ENCODE data around the gene PRX. TPM values are rescaled to one million over a fixed set of nuclear protein-coding genes. Genes with fewer than 3 reads are reported as not detected.
"Not testable (repeated sequence)": the region's sequence is repeated elsewhere in the genome, so short reads cannot be mapped to it uniquely, and the experiment has no call there.

The PRX gene
- total RNA-seq, 1 experiment from 2014 or later = 2.2 TPM

DNA sequence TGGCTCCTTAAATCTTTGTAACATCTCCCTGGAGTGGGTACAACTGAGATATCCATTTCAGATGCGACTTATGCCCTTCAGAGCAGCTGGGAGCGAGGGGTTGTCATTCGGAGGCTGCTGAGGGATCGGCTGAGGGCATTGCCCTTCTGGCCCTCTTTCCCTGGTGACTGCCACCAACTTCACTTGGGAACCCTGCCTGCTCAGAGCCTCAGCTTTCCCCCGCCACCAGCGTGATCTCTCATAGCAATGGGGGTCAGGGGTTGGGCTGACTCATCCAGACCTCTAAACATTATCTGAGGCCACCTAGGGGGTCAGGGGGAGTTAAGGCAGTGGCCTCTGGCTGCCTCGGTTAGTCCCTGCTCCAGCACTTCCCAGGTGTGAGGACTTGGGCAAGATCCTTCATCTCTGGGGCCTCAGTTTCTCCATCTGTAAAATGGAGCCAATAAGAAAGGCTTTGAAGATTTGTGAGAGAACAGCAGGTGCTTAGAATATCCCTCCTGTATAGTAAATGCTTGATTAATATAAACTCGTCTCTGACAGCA lies 1.1 kb downstream of the PRX start:
- CTCF ChIA-PET = no interaction called here
- Histone ChIP-seq H3K4me2 (ENCODE audit: low read length) (no peak overlapping the region), H2AFZ (ENCODE audit: low read length) (no peak overlapping the region), H4K20me1 (ENCODE audit: low read length) (no peaks in the 10 kb centered on the region), H3K4me3 (ENCODE audit: low read length) (no peak overlapping the region), H3K4me1 (ENCODE audit: insufficient read depth, low read length) (no peaks in the 10 kb centered on the region), H3K36me3 (ENCODE audit: low read depth, low read length) (no peaks in the 10 kb centered on the region), H3K9me3 (ENCODE audit: low read length) (no peaks in the 10 kb centered on the region), H3F3A (ENCODE audit: low read length, unreplicated experiment) (no peaks in the 10 kb centered on the region), H3K79me2 (ENCODE audit: low read length) (no peaks in the 10 kb centered on the region), H3K27ac (ENCODE audit: low read length) (no peak overlapping the region), H3K27me3 (ENCODE audit: low read length) (no peaks in the 10 kb centered on the region), H3K9me2 (replicated peaks; ENCODE audit: low read length) (no peaks in the 10 kb centered on the region), H3K9ac (ENCODE audit: low read length) (no peak overlapping the region)
- ATAC-seq (no peak), DNase-seq (no peak)
- no TSS peak for BruUV-seq (replicated peaks)
- TF ChIP-seq EZH2phosphoT487 (IDR thresholded peaks at IDR 0.05; ENCODE audit: borderline replicate concordance, low read length) (no peak), EZH2 (IDR thresholded peaks at IDR 0.05; ENCODE audit: low read length, unreplicated experiment) (no peak)
- TF ChIP-seq, protein P1, sequence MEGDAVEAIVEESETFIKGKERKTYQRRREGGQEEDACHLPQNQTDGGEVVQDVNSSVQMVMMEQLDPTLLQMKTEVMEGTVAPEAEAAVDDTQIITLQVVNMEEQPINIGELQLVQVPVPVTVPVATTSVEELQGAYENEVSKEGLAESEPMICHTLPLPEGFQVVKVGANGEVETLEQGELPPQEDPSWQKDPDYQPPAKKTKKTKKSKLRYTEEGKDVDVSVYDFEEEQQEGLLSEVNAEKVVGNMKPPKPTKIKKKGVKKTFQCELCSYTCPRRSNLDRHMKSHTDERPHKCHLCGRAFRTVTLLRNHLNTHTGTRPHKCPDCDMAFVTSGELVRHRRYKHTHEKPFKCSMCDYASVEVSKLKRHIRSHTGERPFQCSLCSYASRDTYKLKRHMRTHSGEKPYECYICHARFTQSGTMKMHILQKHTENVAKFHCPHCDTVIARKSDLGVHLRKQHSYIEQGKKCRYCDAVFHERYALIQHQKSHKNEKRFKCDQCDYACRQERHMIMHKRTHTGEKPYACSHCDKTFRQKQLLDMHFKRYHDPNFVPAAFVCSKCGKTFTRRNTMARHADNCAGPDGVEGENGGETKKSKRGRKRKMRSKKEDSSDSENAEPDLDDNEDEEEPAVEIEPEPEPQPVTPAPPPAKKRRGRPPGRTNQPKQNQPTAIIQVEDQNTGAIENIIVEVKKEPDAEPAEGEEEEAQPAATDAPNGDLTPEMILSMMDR (conservative IDR thresholded peaks at IDR 0.05; ENCODE audit: low read depth, low read length) = no peak
- intact Hi-C loops (cut with micrococcal nuclease) = no loop called here
- POLR2A ChIA-PET (ENCODE audit: unreplicated experiment) = no interaction called here

DNA sequence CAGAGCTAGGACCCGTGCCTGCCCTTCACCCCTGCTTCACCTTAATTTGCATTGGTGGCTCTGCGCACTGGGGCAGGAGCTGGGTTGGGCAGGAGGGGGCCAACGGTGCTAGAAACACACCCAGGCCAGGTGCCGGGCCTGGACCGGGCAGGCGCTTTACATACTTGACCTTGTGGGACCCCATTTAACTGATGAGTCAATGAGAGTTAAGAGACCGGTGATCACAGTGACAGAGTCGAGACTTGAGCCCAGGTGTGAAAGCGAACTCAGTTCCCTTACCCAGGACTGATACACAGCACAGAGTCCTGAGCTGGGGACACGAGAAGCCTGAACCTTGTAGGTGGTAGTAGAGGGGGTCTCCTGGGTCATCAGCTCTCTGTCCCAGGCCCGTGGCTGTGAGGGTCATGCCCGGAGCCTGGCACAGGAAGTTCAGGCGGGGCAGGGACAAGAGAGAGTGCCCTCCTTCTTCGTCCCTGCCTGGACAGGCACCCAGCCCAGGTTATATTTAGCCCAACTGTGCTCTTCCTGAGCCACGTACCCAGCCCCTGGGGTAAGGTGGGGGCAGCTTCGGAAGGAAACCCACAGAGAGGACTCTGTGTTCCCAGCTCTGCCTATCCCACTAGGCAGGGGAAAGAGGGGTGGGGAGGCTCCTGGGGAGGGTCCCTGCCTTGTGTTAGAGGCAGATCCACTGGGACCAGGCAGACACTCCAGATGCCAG lies 1.9 kb downstream of the PRX start:
- no peaks in the 10 kb centered on the region for H3K79me2 ChIP-seq (ENCODE audit: low read length)
- H3K4me1 ChIP-seq (ENCODE audit: insufficient read depth, low read length) = no peaks in the 10 kb centered on the region
- TF ChIP-seq, protein P1 (conservative IDR thresholded peaks at IDR 0.05; ENCODE audit: low read depth, low read length) = no peak
- TF ChIP-seq EZH2 (IDR thresholded peaks at IDR 0.05; ENCODE audit: low read length, unreplicated experiment) (no peak), EZH2phosphoT487 (IDR thresholded peaks at IDR 0.05; ENCODE audit: borderline replicate concordance, low read length) (no peak)
- intact Hi-C loops (cut with micrococcal nuclease) = no loop called here
- no peaks in the 10 kb centered on the region for H3K9me2 ChIP-seq (replicated peaks; ENCODE audit: low read length)
- no peak overlapping the region for H3K9ac ChIP-seq (ENCODE audit: low read length)
- no peaks in the 10 kb centered on the region for H4K20me1 ChIP-seq (ENCODE audit: low read length)
- no peak overlapping the region for H2AFZ ChIP-seq (ENCODE audit: low read length)
- CTCF ChIA-PET = no interaction called here
- H3K9me3 ChIP-seq (ENCODE audit: low read length) = no peaks in the 10 kb centered on the region
- BruUV-seq (replicated peaks) = no TSS peak
- no peak overlapping the region for H3K4me2 ChIP-seq (ENCODE audit: low read length)
- ATAC-seq (no peak), DNase-seq (no peak)
- H3F3A ChIP-seq (ENCODE audit: low read length, unreplicated experiment) = no peaks in the 10 kb centered on the region
- no peaks in the 10 kb centered on the region for H3K36me3 ChIP-seq (ENCODE audit: low read depth, low read length)
- no peaks in the 10 kb centered on the region for H3K27me3 ChIP-seq (ENCODE audit: low read length)
- POLR2A ChIA-PET (ENCODE audit: unreplicated experiment) = no interaction called here
- H3K27ac ChIP-seq (ENCODE audit: low read length) = no peak overlapping the region
- H3K4me3 ChIP-seq (ENCODE audit: low read length) = no peak overlapping the region

- no TSS peak for BruUV-seq (replicated peaks)
- CTCF ChIA-PET = no interaction called here
Measured at GRCh38 chr19:40410030-40410389, 3.2 kb downstream of the PRX start.

DNA sequence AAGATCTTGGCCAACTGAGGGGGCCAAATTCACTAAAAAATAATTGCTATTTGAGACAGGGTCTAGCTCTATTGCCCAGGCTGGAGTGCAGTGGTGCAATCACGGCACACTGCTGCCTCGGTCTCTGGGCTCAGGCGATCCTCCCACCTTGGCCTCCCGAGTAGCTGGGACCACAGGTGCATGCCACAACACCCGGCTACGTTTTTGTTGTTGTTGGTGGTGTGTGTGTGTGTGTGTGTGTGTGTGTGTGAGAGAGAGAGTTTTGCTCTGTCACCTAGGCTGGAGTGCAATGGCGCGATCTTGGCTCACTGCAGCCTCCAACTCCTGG lies 4.6 kb downstream of the PRX start:
- POLR2A ChIA-PET (ENCODE audit: unreplicated experiment); DNase-seq; intact Hi-C loops (cut with micrococcal nuclease); H3K9ac ChIP-seq (ENCODE audit: low read length); CTCF ChIA-PET; H3F3A ChIP-seq (ENCODE audit: low read length, unreplicated experiment); H3K4me1 ChIP-seq (ENCODE audit: insufficient read depth, low read length); H3K79me2 ChIP-seq (ENCODE audit: low read length); H3K27me3 ChIP-seq (ENCODE audit: low read length); H3K36me3 ChIP-seq (ENCODE audit: low read depth, low read length); BruUV-seq (replicated peaks); H3K27ac ChIP-seq (ENCODE audit: low read length); ATAC-seq; H3K9me2 ChIP-seq (replicated peaks; ENCODE audit: low read length); H3K4me2 ChIP-seq (ENCODE audit: low read length); H2AFZ ChIP-seq (ENCODE audit: low read length); H4K20me1 ChIP-seq (ENCODE audit: low read length); H3K4me3 ChIP-seq (ENCODE audit: low read length); H3K9me3 ChIP-seq (ENCODE audit: low read length): not testable (repeated sequence)

More at GRCh38 chr19:40410030-40410389, 3.2 kb downstream of the PRX start:
- Histone ChIP-seq H3K4me1 (ENCODE audit: insufficient read depth, low read length) (no peaks in the 10 kb centered on the region), H3K4me2 (ENCODE audit: low read length) (no peak overlapping the region), H3K9ac (ENCODE audit: low read length) (no peak overlapping the region), H3K27me3 (ENCODE audit: low read length) (no peaks in the 10 kb centered on the region), H3K36me3 (ENCODE audit: low read depth, low read length) (no peaks in the 10 kb centered on the region), H3K4me3 (ENCODE audit: low read length) (no peak overlapping the region), H3K27ac (ENCODE audit: low read length) (no peak overlapping the region), H3K79me2 (ENCODE audit: low read length) (no peaks in the 10 kb centered on the region), H3F3A (ENCODE audit: low read length, unreplicated experiment) (no peaks in the 10 kb centered on the region), H2AFZ (ENCODE audit: low read length) (no peak overlapping the region), H3K9me3 (ENCODE audit: low read length) (no peaks in the 10 kb centered on the region), H4K20me1 (ENCODE audit: low read length) (no peaks in the 10 kb centered on the region), H3K9me2 (replicated peaks; ENCODE audit: low read length) (no peaks in the 10 kb centered on the region)
- ATAC-seq (no peak), DNase-seq (no peak)
- TF ChIP-seq, protein P1 (conservative IDR thresholded peaks at IDR 0.05; ENCODE audit: low read depth, low read length) = no peak
- TF ChIP-seq EZH2 (IDR thresholded peaks at IDR 0.05; ENCODE audit: low read length, unreplicated experiment) = no peak
- no peak for TF ChIP-seq EZH2phosphoT487 (IDR thresholded peaks at IDR 0.05; ENCODE audit: borderline replicate concordance, low read length)
- intact Hi-C loops (cut with micrococcal nuclease) = no loop called here
- POLR2A ChIA-PET (ENCODE audit: unreplicated experiment) = no interaction called here
